Epithelial cell of proximal tubule (primary cell): ENCODE data around the gene ZFPM1. TPM values are rescaled to one million over a fixed set of nuclear protein-coding genes. Genes with fewer than 3 reads are reported as not detected.

Experiments
- DNase-seq: peaks from one replicate; pipeline ENCODE4 v3.0.0-alpha.2; 2011; ENCODE audit warnings: low read depth
- H3K4me3 ChIP-seq: 2 replicates; pipeline ENCODE4 v1.5.1; 2011; ENCODE audit warnings: low read depth, mild to moderate bottlenecking, low read length
- total RNA-seq: library from RNA; depleted of rRNA; stranded (reverse); fragments of >200 nt; gene quantifications from 2 replicates; pipeline ENCODE4 v1.2.3, GENCODE V29; 2015
- TF ChIP-seq, protein P1 (sequence below): conservative IDR thresholded peaks from 2 replicates; pipeline ENCODE4 v1.5.1; 2012; ENCODE audit warnings: low read depth, mild to moderate bottlenecking, low read length

ZFPM1 gene
- total RNA-seq, 1 donor from 2014 or later, result 5.7 TPM

- no peak overlapping the region for H3K4me3 ChIP-seq
- no peak for DNase-seq
- TF ChIP-seq, protein P1, sequence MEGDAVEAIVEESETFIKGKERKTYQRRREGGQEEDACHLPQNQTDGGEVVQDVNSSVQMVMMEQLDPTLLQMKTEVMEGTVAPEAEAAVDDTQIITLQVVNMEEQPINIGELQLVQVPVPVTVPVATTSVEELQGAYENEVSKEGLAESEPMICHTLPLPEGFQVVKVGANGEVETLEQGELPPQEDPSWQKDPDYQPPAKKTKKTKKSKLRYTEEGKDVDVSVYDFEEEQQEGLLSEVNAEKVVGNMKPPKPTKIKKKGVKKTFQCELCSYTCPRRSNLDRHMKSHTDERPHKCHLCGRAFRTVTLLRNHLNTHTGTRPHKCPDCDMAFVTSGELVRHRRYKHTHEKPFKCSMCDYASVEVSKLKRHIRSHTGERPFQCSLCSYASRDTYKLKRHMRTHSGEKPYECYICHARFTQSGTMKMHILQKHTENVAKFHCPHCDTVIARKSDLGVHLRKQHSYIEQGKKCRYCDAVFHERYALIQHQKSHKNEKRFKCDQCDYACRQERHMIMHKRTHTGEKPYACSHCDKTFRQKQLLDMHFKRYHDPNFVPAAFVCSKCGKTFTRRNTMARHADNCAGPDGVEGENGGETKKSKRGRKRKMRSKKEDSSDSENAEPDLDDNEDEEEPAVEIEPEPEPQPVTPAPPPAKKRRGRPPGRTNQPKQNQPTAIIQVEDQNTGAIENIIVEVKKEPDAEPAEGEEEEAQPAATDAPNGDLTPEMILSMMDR, result no peak
These were observed 24.8 kb downstream of the ZFPM1 start for GRCh38 chr16:88477631-88478519.

DNA sequence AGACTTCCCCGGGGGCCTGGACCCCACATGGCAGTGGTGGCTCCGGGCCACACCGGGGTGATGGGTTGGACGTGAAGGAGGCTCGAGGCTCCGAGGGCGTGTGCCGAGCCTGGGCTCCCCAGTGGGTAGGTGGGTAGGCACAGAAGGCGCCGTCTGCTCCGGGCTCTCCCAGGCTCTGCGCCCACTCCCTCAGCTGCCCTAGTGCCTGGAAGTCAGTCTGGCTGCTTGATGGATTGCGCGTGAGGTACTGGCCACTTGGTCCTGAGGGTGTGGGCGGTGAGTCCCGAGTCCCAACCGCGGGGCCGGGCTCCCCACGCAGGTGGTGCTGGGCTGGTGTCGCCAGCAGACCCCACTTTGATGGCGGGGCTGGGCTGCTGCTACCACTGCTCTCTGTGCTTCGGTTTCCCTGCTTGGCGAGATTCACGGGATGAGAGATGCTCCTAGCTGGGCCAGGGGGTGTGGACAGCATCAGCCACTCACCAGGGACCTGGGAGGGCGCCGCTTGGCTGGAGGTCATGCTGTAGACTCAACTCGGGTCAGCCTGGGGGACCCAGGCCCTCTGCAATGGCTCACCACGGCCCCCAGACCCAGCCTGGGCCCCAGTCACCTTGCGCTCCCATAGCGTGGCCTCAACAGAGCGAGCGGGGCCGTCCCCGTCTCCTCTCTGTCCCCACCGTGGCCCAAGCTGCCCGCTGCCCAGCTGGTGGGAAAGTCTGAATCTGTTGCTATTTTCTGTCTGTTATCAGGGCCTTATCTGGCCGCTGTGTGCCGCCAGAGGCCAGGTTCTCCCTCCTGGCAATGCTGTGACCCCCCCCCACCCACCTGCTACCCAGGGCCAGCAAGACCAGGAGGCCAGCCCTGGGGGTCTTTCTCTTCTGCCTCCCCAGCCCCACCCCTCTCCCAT lies 26.1 kb downstream of the ZFPM1 start:
- TF ChIP-seq, protein P1, result no peak
- no peak overlapping the region for H3K4me3 ChIP-seq
- DNase-seq, result no peak

GRCh38 chr16:88479793-88480760 lies 27.0 kb downstream of the ZFPM1 start:
- H3K4me3 ChIP-seq, result no peak overlapping the region
- DNase-seq, result no peak
- TF ChIP-seq, protein P1, result no peak

GRCh38 chr16:88480829-88481228 lies 27.7 kb downstream of the ZFPM1 start:
- TF ChIP-seq, protein P1, result no peak
- no peak for DNase-seq
- no peak overlapping the region for H3K4me3 ChIP-seq

DNA sequence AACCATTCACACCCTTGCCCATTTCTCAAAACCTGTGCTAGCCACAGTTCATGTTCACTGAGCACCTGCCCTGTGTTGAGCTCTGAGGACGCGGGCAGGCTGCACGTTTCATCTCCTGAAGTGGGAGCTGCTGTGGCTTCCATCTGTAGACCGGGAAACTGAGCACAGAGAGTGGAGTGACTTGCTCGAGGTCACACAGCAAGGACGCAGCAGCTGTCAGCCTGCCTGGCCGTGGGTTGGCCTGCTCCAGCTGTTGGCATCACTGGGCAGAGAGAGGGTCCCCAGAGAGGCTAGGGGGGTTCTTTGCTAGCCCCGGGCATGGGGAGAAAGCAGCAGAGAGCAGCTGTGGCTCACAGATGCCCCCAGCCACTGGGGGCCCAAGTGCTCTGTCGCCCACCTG lies 28.8 kb downstream of the ZFPM1 start:
- TF ChIP-seq, protein P1, result no peak
- no peak overlapping the region for H3K4me3 ChIP-seq
- DNase-seq, result no peak
